ENCODE results near the gene TBC1D22B.
"Not testable (repeated sequence)": the region's sequence is repeated elsewhere in the genome, so short reads cannot be mapped to it uniquely, and the experiment has no call there.

TBC1D22B gene

DNA sequence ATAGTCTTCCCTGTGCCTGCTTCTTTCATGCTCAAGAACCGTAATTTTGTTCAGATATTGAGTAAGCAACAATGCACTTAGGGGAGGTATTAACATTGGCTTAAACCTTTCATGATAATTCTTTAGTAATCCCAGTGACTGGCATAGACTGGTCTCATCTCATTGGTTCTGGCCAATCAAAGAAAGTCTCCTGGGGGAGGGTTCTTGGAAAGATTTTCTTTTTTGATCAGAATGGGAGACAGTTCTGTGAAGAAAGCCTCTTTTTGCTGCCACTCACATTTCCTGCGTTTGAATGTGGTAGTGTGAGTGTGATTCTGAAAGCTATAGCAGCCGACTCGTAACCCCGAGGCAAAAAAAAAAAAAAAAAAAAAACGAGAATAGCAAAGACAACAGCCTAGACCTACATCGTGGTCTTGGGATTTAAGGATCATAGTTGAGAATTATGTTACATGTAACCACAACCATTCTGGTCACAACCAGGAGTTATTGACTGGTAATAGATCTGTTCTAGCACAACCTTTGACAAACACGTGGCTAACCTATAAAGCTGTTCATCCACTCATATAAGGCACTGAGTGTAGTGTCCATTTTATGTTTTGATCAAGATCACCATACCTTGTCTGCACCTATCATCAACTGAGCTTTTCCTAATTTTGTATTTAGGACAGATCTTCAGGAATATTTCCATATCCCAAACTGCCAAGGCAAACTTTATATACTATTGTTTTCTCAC is 15.4 kb downstream of the TBC1D22B start:
- DNase-seq = no peak

DNA sequence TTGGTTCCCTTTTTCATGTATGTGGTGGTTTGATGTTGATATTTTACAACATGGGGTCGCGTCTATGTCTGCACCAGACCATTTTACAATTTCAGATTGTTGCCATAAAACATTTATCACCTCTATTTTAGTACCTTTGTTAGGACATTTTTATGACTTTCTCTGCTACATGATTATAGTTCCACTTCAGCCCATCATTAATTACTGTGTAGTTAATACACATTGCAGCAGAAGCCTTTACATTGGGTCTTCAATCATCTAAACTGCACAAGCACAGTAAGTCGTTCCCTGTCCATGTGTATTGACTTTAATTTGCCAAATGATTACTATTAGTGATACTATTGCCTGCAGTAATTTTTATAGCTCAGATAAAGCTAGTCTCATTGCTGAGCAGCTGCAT is 16.1 kb downstream of the TBC1D22B start:
- DNase-seq = peak; percentile 37

DNA sequence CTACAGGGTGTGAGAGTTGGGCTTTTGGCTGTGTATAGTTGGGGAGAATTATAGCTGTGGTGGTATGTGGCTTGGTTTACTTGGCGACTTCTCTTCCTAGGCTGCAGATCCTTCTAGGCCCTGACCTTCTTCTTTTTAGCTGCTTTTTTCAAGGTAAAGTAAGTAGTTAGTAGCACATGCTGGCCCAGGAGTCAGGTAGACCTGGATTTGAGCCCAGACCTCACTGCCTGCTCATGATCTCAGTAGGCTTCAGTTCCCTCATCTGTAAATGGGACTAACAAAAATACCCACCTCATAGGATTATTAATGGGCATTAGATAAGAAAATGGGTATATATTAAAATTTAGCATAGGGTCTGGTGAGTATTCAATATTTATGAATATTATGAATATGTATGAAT is 17.8 kb downstream of the TBC1D22B start:
- DNase-seq = no peak

DNA sequence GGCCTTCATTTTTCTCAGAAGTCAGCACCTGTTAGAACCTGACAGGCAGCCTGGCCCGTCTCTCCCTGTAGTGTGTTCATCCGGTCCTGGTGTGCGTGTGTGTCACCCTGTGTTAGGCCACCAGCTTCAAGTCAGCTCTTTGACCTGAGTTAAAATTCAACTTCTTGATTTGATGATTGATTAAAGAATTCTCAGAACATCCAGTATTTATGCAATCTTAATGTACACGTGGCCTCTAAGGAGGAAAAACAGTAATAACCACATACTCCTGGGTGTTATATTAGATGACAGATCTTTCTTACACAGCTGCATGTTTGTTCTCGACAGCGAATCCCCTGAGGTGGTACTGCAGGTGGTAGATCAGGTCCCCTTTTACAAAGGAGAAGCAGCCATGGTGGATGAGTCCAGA is 19.4 kb downstream of the TBC1D22B start:
- peak; percentile 63 for DNase-seq

DNA sequence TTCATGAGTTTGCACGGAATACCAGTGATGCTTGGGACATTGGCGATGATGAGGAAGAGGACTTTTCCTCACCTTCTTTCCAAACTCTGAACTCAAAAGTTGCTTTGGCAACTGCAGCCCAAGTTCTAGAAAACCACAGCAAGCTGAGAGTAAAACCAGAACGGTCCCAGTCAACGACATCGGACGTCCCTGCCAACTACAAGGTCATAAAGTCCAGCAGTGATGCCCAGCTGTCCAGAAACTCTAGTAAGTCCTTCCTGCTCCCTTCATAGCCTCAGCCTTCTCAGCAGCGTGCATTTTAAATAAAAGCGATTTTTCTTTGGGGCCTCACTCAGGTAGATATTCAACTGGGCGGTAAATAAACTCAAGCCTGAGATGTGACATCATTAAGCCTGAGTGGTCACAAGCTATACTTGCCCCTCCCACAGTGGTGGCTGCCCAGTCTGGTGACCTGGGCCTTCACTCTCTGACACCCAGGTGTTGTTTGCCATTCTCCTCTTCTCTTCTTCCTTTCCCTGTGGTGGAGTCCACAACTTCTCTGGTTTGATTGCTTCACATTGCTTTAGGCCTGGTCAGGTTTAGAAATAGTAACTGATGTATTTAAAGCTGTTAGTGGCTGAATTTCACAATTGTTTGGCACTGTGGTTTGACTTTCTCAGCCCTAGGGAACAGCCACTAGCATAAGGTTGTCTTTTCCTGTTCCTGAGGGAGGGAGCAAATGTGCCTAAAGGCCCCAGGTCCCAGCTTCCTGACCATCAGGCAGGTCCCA is 22.0 kb downstream of the TBC1D22B start:
- DNase-seq = peak; percentile 80

DNA sequence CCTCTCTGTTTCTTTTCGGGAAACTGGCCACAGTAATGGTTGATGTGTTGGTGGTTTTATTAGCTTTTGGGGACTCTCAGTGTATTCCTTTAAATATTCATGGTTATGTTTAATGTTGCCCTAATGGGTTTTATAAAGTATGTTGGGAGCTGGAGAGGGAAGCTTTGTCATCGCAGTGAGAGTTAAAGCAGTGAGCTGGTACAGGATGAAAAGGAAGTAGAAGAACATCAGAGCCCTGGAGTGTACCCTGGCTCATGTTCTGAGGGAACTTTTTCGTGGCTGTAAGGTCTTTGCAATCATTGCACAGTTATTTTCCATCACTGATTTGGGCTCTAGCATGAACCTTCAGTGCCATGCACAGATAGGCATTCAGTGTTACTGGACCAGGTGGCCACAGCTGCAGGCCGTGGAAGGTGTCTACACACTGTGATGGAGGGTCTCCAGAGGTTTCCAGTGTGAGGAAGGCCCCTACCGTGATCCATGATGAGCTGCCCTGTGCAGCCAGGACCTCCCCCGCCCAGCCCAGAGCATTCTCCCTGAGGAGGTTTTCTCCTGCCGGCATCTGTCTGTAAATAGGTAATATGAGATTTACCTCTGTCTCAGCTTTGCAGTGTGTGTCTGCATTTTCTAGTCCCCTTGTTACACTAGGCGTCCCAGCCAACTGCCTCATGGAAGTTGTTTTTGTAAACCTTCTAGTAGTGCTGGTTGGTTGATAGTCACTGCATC is 22.8 kb downstream of the TBC1D22B start:
- DNase-seq = peak; percentile 19

DNA sequence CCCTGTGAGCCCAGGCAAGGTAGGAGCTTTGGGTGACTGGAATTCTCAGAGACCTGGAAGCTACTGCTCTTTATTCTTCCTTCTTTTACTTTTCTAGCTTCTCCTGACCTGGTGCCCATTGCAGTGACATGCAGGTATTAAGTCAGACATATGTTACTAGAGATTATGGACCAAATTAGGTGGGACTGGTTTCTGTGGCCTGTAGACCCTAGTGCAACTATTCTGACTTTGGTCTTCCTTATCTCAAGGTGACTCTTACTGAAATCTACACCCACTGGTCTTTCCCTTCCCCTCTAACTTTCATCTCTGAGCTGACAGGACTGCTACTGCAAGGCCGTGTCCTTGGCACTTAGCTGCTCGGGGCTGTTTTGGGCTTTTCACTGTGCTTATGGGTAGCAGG is 24.8 kb downstream of the TBC1D22B start:
- DNase-seq = no peak

DNA sequence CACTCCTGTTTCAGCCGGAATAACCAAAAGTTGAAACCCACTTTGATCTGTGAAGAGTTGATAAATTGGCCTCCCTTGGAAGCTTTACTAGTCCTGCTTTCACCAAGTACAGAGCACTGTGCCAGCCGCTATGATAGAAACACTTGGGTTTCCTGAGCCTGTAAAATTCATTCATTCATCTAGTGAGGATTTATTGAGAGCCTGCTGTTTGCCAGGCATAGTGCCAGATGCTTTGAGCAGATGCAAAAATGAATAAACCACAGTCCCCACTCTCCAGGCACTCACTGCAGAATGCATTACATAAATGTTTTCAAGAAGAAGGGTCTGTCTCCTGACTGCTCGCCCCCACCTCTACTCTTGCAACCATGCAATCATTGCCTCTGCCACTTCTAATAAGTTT is 25.7 kb downstream of the TBC1D22B start:
- DNase-seq = no peak

DNA sequence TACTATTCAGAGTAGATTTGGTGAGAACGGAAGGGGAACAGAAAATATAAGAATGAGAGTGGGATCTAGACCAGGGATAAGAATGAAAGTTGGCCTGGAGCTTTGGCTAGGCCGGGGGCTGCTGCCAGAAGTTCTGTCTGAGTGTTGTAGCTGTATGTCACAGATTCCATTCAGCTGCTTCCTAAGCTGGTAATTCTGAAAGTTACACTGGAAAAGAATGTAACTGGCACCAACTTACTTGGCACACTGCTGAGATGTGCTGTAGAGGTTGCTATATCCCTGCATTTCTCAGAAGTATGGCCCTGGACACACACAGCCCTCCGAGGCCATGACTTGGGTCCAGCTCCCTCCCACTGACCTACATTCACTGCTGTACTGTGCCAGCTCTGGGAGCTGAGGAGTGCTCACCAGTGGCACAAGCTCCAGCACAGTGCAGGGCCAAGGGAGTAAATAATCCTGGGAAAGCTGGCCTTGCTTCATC is 26.1 kb downstream of the TBC1D22B start:
- no peak for DNase-seq

DNA sequence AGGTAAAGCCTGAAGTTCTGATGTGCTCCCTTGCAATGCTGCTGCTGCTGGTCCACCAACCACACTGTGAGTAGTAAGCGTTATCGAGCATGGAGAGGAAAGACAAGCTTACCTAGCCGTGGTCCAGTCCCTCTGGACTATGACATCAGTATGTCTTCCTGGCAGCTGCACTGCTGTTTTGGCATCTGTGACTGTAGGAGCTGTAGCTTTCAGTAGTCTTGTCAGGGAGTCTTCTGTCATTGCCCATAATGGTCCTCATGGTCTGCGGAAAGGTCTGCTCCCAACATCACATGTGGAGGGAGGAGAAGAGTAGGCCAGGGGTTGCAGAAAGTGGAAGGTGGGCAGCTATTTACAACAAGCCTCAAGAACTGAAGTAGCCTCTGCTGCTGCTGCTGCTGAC is 27.2 kb downstream of the TBC1D22B start:
- no peak for DNase-seq

DNA sequence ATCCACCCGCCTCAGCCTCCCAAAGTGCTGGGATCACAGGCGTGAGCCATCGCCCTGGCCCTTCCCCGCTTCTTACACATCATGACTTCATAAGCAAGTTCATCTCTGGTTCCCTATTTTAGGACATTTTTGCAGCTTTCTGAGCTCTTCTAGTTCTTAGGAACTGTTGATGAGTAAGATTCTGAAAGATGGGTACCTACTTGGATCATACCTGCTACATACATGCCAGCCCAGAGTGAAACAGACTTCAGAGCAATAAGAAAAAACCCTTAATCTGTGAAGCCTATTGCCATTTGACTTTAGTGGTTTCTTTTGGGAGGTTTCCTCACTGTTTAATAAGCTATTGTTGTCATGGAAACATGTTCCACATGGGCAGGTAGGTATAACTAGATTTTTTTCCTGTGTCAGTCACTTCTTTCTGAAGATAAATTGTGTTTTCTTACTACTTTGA is 28.3 kb downstream of the TBC1D22B start:
- DNase-seq = no peak

DNA sequence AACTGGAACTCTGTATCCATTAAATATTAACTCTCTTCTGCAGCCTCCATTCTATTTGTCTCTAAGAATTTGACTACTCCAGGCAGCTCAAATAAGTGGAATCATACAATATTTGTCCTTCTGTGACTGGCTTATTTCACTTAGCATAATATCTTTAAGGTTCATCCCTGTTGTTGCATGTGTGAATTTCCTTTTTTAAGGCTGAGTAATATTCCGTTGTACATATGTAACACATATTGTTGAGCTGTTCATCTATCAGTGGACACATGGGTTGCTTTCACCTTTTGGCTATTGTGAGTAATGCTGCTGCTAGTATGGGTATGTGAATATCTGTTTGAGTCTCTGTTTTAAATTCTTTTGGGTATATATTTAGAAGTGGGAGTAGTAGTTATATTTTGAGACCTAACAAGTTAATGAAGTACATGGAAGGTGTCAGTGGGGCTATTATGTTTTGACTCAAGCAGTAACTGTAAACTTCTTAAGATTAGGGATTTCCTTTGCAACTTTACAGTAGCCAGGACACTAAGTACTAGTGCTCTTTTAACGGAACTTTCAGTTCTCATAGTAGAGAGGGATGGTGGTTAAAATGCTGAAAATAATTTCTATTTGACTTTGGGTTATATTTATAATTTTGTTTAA is 30.1 kb downstream of the TBC1D22B start:
- DNase-seq = no peak

DNA sequence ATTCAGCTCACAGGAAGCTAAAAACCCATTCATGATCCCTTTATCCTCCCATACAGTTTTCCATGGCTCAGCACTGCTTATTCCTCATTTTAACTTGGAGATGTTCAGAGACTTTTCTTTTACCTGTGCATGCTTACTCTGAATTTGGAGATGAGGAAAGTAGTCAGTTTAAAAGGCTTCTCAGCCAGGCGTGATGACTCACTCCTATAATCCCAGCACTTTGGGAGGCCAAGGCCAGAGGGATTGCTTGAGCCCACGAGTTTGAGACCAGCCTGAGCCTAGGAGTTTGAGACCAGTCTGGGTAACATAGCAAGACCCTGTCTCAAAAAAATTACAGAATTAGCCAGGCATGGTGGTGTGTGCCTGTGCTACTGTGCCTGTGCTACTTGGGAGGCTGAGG is 30.7 kb downstream of the TBC1D22B start:
- no peak for DNase-seq

DNA sequence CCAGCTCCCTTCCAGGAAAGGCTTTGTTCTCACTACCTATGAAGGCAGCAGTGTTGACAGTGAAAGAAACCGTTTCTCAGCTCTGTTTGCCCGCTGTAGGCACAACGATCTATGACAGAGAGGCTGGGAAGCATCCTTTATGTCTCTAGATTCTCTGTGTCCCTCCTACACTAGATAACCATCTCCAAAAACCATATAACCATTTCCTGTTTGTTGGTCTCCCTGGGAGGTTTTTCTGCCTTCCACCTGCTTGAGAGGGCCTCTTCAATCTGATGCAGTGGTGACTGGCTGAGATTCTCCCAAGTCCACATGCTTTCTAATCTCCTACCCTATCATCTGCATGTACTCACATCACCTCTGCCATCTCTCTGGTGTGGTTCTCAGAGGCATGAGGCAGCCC is 32.4 kb downstream of the TBC1D22B start:
- peak; percentile 58 for DNase-seq

DNA sequence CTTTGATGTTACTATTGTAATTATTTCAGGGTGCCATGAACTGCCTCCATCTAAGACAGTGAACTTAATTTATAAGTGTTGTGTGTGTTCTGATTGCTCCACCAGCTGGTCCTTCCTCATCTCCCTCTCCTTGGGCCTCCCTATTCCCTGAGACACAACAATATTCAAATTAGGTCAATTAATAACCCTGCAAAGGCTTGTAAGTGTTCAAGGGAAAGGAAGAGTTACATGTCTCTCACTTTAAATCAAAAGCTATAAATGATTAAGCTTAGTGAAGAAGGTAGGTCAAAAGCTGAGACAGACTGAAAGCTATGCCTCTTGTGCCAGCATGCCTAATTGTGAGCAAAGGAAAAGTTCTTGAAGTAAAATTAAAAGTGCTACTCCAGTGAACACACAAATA is 35.9 kb downstream of the TBC1D22B start:
- DNase-seq = no peak

DNA sequence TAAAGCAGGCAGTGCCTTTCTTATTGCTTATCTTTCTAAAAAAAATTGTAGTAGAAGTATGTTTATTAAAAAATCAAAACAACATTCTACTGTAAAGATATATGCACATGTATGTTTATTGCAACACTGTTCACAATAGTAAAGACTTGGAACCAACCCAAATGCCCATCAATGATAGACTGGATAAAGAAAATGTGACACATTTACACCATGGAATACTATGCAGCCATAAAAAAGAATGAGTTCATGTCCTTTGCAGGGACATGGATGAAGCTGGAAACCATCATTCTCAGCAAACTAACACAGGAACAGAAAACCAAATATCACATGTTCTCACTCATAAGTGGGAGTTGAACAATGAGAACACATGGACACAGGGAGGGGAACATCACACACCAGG is 40.1 kb downstream of the TBC1D22B start:
- DNase-seq = not testable (repeated sequence)

DNA sequence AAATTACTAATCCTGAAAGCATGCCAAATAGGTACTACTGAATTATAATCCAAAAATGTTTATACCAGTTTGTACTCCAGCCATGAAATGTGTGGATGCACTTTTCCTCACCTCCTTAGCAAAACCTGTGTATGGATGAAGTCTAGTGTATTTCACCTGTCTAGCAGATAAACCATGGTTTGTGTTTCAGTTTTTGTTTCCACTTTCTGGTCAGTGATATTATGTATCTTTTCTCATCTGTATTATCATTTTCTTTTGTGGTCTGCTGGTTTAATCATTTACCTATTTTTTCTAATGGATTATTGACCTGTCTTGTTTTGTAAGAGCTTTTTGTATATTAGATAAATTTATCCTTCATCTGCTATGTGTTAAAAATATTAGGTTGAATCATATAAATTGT is 41.4 kb downstream of the TBC1D22B start:
- no peak for DNase-seq

DNA sequence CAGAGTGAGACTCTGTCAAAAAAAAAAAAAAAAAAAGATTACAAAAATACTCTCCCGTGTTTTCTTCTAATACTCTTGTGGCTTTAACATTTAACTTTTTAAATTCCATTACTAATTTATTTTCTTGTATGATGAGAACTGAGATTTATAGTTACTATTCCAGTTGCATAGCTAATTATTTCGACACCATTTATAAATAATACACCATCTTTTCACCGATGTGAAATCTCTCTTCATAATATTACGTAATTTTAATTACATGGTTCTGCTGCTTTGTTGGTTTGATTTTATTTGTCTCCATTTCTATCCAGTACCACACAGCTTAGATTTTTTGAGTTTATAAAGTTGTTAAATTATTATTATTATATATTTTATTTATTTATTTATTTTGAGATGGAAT is 42.4 kb downstream of the TBC1D22B start:
- DNase-seq = no peak

DNA sequence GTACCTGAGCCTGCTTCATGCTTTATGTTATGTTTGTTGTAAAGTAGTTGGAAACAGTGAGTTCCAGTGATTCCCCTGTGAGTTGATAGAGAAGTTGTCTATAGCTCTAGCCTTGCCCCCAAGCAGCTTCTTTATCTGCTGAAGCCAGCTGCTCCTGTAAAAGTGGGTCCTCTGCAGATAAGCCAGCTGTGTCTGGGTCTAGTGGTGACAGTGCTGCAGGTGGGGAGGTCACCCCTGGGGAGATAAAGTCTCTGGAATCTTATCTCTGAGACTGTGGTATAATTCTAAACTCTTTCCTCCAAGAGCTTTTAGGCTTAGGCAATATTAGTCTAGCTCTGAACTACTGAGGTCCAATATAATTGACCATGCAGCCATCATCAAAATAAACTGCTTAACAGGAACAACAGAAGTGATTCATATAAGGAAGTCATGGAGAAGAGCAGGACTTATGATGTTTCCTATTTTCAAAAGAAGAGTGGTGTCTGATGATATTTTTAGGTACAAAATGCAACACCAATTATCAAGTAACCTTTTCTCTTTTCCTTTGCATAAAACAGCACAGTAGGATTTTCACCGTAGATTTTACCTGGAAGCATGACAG is 44.6 kb downstream of the TBC1D22B start:
- peak; percentile 94 for DNase-seq

DNA sequence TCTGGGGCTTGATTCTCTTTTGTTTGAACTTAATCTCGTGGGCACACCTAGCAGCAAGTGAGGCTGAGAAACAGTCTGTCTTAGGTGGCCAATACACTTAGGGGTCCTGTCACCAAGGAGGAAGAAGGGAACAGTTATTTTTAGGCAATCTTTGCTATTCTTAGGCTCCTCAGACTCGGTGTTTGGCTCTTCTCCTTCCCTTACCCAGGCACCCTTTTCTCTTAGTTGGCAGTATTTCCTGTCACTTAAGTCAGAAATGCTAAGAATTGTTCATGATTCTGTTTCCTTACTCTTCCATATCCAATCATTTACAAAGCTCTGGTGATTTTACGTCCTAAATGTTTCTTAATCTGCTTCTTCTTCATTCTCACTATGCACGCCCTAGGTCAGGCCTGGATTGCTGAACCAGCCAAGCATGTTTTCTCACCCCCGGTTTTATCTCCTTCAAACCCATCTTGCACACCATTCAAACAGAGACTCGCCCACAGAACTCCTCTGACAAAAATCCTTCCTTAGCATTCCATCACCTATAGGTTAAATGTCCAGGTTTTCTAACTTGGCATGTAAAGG is 45.6 kb downstream of the TBC1D22B start:
- DNase-seq = no peak

DNA sequence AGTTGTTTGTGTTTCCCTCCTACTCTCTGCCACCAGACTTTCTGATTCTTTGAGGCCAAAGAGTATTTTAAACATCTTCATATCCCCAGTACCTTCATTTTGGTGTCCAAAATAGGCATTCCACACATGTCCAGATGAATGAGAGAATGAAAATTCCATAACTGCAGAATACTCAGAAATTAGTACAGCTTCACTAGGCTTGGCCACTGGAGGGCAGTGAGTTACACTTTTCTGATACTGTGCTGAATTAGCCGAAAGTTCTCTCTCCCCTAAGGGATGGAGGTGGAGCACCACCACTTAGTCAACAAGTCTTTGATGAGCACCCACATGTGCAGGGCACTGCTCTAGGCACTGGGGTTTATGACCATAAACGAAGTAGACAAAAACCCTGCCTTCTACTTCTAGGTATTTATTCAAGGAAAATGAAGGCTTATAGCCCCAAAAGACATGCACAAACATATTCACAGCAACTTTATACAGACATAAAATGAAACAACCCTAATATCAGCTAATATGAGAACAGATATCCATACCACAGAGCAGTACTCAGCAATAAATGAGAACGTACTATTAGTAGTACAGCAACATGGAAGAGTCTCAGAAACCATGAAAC is 46.4 kb downstream of the TBC1D22B start:
- DNase-seq = peak; percentile 74

DNA sequence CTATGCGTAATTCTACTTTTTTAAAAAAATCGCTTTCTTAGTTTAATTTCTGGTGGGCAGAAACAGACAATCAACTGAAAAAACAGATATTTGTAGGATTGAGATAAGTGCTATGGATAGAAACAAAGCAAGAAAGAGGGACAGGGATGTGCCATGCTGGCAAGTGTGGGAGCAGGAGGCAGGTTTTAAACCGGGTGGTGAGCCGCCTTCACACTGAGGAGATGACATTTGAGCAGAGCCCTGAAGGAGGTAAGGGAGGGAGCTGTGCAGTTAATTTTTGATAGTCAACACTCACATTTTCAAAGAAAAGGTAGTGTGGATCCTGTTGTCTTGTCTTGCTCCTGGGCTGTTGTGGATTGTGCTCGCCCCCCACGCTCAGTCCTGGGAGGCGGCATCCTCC is 47.2 kb downstream of the TBC1D22B start:
- no peak for DNase-seq

All from hematopoietic multipotent progenitor cell treated with erythropoietin and hydrocortisone succinate and interleukin-3 and kit ligand, for 4 days (in vitro differentiated cells).